SHP77 treated with DMSO at 0.1 percent for 48 hours (cell line): ENCODE data around the gene FCHSD2.
"Not testable (repeated sequence)": the region's sequence is repeated elsewhere in the genome, so short reads cannot be mapped to it uniquely, and the experiment has no call there.

Source experiments
- DNase-seq: peaks from one replicate; lab custom pipeline; 2025; lab: John Stamatoyannopoulos, UW

The FCHSD2 gene

DNA sequence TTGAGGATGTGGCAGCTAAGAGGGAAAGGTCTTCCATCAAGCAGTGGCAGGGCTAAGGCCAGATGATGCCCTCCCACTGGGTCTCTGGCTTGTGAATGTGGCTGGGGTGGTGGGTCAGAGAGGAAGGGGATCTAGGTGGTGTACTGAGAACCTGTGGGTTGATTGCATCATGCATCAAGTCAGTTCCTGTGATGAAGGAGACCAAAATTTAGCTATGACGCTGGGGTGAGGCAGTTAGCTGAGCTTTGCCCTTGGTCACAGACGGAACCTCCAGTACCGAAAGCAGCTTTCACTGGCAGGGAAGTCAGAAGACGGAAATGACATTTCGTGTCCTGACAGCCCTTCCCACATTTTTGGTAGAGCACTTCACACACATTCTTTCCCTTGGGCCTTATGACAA, 307.2 kb downstream of the FCHSD2 start:
- no peak for DNase-seq

DNA sequence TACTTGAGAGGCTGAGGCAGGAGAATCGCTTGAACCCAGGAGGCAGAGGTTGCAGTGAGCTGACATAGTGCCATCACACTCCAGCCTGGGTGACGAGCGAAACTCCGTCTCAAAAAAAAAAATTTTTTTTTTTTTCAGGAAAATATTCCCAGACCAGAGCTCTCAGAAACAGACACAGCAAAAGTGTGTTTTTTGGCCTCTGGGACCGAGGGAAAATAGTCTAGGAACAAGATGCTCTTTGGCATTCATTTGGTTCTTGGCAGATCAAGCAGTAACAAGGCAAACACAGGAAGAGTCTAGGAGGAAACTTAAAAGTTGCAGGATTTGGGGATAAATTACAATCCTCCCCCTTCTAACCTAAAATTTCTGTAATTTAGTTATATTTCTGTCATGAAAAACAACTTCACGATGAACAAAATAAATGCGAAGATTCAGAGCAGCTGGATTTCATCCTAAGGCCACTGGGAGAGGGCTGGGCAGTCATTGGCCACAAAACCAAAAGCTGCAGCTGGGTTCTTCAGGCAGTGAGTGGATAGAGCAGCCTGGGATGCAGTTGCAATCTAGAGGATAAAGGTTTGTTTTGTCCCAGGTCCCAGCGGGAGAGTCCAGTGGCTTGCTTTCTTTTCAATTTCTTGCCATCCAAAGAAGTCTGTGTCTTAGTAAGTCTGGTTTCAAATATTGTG, 308.2 kb downstream of the FCHSD2 start:
- DNase-seq, result no peak

DNA sequence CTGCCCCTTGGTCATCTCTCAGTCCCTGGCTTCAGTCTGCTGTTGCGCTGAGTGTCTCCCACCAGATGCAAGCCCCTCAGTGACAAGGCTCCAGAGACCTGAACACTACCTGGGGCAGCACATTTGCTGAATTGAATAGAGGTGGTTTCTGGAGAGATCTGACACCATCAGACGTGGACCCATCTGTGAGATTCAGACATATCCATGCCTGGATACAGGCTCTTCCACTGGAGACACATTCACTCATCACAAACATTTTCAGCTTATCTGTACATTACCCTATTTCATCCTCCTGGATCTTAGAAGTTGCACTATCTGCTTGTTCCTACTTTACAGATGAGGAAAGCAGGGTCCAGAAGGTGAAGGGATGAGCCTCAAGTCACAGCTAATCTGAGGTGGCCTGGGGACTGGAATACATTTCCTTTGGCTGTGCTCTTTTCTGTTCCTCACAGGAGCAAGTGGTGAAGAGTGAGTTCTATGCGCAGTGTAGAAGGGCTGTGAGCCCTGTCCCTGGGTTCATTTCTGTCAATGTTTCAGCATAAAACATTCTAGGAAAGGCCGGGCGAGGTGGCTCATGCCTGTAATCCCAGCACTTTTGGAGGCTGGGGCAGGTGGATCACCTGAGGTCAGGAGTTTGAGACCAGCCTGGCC, 308.9 kb downstream of the FCHSD2 start:
- no peak for DNase-seq

DNA sequence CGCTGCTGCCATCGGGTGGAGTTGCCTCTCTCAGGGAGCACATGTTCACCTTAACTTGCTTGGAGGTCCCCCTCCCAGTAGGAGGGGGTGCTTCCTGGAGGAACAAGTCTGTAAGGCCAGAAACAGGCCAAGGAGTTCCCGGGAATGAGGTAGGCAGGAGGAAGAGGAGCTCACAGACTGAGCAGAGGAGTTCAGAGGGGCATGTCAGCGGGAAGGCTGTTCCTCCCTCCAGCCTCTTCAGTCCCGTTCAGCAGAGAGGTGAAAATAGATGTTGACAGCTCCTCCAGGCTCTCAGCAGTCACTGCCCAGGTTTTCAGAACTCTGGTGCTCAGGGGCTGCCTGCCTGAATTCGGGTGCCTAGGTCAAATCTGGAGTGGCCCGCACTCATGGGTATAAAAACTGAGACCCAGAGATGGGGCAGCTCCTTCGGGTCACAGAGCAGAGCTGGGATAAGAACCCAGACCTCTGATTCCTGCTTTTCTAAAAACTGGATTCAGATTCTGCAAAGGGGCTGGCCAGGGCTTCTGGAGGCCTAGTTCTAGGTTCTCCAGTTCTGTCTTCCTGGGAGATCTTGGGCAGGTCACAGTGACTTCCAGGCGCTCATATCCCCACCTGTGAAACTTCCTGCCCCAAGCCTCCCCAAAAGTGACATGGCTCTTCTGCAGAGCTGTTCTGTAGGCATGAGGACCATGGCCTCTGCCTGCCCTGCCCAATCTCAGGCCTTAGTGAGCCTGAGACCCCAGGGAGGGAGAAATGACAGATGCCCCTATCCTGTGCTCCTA, 309.6 kb downstream of the FCHSD2 start:
- DNase-seq, result no peak

DNA sequence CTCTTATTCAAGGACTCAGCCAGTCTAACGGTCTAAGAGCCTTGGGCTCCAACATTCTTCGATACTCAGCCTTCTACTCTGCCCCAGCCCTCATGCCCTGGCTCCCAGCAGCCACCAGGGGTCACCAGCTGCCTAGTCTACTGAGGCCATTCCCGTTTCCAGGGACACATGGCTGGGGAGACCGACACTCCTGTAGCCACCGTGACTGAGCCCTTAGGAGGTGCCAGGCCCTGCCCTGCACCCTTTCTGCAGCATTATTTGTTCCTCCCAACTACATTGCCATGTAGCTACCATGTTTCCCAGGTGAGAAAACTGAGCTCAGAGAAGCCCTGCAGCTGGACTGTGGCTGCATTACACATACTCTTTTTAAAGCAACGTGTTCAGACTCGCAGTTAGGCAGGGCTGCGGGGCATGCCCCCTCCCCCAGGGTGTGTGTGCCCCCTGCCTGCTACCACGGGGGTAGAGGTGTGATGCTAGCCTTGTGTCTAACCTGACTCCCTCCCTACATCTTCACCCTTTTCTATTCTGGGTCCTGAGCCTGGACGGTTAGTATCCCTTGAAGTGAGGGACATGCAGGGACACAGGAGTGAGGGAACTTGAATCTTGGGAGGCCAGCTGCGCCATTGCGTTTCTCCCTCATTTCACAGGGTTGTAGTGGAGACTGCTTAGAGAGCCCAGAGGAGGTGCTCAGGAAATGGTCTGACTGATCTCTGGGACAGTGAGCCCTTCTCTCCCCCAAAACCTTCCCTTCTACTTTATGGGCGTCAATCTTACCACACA, 310.4 kb downstream of the FCHSD2 start:
- DNase-seq, result peak; percentile 69

DNA sequence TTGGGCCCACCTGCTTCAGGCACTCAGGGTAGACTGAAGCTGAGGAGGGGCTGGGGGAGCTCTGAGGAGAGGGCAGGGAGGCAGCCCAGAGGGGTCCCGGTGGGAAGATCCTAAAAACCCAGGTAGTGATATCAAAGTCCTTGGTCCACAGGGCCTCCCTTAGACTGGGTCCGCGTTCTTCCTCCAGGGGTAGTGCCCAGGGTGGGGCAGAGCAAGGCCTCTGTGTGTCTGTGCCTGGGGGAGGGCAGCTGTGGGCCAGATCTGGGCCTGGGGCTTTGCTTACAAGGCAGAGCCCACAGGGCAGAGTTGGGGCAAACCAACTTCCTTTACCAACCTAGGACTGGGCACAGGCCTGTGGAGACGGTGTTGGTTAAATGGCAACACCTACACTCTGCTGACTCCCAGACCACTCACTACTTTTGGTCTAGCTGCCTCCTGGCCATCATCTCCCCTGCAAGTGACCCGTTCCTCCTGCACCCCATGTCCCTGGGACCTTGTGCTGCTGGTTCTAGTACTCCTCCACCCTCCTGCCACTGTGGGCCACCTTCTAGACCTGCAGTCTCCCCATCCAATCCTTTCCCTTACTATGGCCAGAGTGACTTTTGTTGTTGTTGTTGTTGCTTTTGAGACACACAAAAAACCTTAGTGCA, 312.1 kb downstream of the FCHSD2 start:
- no peak for DNase-seq

DNA sequence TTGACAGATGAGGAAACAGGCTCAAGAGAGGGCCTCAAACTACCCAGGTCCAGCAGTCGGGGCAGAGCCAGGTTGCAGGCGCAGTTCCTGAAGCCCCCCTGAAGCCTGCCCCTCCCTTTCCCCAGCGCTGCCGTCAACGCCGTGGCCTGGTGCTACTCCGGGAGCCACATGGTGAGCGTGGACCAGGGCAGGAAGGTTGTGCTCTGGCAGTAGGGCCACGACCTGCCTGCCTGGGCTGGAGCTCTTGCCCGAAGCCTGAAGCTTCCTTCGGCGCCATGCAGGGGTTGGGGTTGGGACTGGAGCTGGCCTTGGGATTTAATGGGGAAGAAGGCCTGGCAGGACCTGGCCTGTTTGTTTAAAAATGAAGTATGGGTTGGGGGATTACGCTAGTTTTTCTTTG, 312.9 kb downstream of the FCHSD2 start:
- DNase-seq, result no peak

DNA sequence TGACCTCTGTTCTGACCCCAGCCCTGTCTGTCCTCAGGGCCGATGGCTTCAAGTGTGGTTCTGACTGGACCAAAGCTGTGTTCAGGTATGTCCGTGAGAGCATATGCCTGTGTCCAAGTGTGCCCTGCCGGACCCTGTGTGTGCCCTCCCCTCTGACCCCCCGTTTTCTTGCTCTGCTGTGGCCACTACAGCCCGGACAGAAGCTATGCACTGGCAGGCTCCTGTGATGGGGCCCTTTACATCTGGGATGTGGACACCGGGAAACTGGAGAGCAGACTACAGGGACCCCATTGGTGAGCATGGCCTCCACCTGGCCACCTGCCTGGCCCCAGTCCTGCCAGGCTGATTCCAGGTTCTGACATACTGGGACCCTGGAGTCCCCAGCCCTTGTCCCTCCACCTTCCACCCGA, 313.4 kb downstream of the FCHSD2 start:
- DNase-seq, result no peak

DNA sequence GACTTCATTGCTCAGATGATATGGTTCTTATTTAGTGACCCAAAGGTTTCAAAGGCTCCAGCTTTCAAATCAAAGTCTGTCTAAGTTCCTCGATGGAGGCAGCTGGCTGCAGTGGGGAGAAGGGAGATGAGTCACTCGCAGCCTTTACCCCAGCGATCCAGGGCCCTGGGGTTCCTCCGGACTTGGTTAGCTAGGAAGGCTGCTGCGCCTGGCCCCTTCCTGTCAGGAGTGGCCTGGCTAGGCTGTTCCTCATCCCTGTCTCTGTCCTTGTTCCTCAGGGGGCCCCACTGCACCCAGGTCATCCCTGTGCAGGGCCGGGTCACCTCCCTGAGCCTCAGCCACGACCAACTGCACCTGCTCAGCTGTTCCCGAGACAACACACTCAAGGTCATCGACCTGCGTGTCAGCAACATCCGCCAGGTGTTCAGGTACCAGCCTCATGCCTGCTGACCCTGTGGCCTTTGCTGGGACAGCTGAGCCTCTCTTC, 314.0 kb downstream of the FCHSD2 start:
- DNase-seq, result peak; percentile 53

DNA sequence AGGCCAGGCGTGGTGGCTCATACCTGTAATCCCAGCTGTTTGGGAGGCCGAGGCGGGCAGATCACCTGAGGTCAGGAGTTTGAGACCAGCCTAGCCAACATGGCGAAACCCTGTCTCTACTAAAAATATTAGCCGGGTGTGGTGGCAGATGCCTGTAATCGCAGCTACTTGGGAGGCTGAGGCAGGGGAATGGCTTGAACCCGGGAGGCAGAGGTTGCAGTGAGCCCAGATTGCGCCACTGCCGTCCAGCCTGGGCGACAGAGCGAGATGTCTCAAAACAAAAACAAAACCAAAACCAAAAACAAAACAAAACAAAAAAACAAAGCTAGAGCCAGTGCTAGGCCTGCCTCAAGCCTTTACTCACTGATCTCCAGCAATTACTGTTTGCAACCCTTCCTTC, 314.5 kb downstream of the FCHSD2 start:
- DNase-seq, result not testable (repeated sequence)

DNA sequence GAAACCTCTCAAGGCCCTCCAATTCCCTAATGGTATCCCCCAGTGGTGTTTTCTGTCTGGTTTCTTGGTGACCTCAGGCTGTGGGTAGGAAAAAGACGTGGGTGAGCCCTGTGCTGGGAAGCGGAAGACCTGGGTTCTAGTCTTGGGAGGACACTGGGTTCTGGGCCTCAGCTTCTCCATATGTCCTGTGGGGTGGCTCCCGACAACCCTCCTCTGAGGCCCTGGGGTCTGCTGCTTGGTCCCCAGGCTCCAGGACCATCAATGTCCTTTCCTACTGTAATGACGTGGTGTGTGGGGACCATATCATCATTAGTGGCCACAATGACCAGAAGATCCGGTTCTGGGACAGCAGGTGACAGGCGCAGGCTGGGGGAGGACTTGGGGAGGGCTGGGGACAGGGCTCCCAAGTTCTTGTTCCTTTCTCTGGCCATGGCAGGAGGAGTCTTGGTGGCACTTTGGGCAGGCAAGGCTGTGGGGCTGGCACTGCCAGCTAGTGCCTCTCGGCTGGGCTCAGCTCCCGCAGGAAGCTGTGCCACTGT, 315.1 kb downstream of the FCHSD2 start:
- no peak for DNase-seq

DNA sequence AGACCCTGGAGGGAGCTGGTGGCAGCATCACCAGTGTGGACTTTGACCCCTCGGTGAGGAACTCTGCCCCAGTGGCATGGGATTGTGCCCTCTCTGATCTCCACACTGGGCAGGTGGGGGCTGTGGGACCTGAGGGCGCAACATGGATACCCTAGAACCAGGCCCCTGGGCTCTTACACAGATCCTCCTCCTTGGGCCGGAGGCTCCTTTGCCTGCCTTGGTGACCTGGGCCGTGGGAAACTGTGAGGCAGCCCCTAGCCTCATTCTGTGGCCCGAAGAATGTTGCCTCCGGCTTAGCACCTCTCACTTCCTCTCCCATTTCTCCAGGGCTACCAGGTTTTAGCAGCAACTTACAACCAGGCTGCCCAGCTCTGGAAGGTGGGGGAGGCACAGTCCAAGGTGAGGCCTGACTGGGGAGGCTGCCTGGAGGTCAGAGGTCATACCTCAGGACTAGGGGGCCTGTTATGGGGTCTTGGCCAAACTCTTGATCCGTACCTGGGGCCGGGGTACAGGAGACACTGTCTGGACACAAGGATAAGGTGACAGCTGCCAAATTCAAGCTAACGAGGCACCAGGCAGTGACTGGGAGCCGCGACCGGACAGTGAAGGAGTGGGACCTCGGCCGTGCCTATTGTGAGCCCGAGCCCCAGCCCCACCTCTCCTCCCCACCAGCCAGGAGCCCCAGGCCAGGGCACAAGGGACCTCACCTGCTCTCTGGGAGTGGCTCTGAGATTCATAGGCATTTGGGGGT, 315.8 kb downstream of the FCHSD2 start:
- no peak for DNase-seq

DNA sequence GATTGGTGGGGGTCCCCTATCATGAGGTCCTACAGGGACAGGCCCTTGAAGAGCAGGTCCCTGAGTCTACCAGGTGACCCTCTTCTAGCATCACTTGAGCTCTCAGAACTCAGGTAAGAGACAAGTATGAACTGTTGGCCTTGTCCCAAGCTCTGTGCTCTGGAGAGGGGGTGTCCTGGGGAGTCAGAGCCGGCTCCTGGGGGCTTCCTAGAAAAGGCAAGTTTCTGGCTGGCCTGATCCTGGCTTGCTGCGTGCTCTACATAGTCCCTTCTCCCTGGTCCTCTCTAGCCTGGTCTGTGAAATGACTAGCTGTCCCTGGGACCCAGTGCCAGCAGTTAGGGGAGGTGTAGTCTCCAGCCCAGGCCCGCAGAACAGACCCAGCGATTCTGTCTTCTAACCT, 316.5 kb downstream of the FCHSD2 start:
- no peak for DNase-seq

DNA sequence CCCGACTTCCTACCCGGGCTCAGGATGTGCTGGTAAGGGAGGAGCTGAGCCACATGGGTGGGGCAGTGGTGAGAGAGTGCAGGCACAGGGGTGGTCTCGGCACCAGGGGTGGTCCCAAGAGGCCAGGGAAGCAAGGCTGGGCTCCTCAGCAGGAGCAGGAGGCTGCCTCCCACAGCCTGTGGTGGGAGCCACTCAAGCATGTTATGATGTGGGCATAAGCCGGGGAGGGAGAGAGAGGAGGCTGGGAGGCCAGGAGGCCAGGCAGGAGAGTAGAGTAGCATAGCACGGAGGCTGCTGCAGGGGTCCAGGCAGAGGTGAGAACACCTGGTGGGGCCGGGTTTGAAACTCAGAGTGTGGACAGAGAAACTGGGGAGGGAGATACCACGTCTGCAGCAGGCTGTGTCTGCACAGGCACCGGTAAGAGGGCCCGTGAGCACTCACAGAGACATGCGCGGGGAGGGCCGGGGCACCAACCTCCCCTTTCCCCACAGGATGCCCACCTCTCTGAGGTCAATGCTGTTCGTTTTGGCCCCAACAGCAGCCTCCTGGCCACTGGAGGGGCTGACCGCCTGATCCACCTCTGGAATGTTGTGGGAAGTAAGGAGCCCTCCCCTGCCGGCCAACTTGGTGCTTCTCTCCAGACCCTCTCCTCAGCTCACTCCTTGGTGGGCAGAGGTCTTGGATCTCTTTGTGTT, 317.2 kb downstream of the FCHSD2 start:
- DNase-seq, result no peak

DNA sequence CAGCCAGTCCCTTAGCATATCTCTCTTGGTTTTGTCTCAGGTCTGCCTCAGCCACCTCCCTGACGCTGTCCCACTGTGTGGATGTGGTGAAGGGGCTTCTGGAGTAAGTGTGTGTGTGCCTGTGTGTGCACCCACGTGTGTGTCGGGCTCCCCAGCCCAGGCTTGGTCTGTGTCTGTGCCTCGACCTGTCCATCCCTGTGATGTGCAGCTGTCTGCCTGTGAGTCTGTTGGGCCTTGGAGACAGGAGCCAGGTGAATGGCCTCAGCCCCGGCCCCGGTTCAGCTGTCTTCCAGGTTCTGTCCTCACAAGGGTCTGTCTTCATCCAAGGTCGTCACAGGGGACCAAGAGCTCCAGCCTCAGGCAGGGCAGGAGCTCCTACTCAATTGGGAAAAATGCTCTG, 318.1 kb downstream of the FCHSD2 start:
- no peak for DNase-seq

DNA sequence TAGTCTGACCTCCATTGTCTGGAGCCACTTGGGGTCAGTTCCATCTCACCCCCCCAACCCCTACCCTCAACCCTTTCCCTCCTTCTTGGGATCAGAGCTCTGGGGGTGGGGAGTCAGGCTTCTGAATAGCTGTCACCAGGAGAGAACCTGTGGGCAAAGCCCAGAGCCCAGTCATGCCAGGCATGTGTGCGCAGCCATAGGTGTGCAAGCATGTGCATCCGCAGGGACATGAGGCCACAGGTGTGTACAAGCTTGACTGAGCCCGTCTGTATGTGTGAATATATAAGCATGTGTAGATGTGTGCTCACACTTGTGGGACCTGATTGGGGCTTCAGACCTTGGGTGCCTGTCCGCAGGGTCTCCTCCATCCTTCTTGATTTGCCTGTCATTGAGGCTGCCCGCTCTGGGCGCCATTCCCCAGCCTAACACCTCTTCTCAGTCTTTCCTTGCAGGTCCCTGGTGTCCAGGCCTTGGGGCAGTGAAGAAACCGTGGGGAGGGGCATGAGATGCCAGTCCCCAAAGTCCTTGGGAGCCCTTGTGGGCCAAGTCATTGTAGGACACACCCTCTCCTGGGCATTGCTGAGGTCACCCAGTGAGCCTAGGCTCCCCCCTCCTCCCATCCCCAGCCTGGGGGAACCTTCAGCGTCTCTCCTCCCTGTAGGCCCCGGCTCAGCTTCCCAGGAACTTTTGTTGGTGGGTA, 318.9 kb downstream of the FCHSD2 start:
- no peak for DNase-seq

DNA sequence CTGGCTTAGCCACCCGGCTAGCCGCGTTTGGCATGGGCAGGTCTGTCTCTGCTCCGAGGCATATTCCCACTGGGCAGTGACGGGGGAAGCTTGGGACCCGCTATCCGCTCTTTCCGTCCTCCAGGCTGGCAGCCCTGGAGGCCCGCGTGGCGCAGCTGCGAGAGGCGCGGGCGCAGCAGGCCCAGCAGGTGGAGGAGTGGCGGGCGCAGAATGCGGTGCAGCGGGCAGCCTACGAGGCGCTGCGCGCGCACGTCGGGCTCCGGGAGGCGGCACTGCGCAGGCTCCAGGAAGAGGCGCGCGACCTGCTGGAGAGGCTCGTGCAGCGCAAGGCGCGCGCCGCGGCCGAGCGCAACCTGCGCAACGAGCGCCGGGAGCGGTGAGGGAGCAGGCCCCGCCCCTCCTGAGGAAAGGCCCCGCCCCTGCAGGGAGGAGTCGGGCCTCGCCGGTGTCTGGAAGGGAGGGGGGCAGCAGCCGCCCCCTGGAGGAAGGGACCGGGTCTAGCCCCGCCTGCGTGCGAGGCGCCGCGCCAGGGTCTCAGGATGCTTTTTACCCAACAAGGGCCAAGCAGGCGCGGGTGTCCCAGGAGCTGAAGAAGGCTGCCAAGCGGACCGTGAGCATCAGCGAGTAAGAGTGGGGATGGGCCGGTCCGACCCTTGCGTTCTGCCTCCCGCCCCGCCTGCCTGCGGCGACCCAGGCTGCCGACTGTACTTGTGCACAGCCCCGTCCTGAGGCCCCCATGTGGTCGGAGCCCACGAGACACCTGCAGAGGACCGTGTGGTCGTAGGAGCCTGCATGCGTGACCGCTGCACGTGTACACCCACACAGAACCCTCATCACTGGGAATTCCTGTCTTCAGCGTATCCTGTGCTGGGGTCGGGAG, 320.0 kb downstream of the FCHSD2 start:
- peak; percentile 85 for DNase-seq

DNA sequence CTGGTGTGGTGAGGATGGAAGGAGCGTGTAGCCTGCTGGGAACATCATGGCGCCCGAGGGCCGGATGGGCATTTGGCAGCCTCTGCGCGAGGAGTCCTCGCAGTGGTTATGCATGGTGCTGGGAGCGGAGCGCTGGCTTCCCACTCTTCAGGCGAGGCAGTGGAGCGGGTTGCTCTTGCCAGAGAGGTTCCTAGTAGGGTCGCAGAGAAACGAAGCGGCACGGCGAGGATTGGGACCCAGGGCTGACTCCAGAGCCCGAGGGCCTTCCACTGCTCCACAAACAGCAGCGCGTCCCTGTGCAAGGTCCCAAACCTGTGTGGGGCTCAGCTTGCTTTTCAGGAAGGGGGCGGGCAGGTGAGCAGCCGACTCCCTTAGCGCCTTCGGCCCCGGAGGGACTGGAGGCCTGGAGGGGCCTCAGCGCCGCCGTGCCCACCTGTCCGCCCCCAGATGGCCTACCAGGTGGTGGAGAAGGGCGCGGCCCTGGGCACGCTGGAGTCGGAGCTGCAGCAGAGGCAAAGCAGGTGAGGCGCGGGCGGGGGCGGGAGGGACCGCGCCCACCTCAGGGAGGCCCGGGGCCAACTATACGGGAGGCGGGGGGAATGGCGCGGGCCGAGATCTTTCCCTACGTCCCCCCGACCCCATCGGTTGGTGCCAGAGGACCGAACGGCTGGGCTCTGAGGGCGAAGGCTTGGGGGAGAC, 320.7 kb downstream of the FCHSD2 start:
- DNase-seq, result peak; percentile 27
